Progenitor cell of endocrine pancreas (in vitro differentiated cells): Measurements from ENCODE around the gene LDAH. TPM values are rescaled to one million over a fixed set of nuclear protein-coding genes. Genes with fewer than 3 reads are reported as not detected.

Experiments
- DNase-seq: peaks from one replicate; pipeline ENCODE4 v3.0.0; 2021; ENCODE audit warnings: low spot score; ENCODE audit not compliant: unreplicated experiment
- H3K27ac Mint-ChIP-seq: 2 replicates; pipeline ENCODE4 v1.8.0; 2021; ENCODE audit warnings: mild to moderate bottlenecking, moderate library complexity, mixed read lengths
- H3K27me3 Mint-ChIP-seq: 2 replicates; pipeline ENCODE4 v1.8.0; 2021; ENCODE audit warnings: mixed read lengths
- H3K36me3 Mint-ChIP-seq: 2 replicates; pipeline ENCODE4 v1.8.0; 2022; ENCODE audit warnings: mixed read lengths; ENCODE audit not compliant: insufficient read depth
- H3K4me1 Mint-ChIP-seq: 2 replicates; pipeline ENCODE4 v1.8.0; 2021; ENCODE audit warnings: low read depth, mixed read lengths
- H3K4me3 Mint-ChIP-seq: 2 replicates; pipeline ENCODE4 v1.8.0; 2021; ENCODE audit warnings: low read depth, mild to moderate bottlenecking, moderate library complexity, mixed read lengths
- H3K9me3 Mint-ChIP-seq: 2 replicates; pipeline ENCODE4 v1.8.0; 2021; ENCODE audit warnings: low read depth, mixed read lengths
- CTCF ChIP-seq: fragments of 200-600 bp; sonication (generic); IDR thresholded peaks from one replicate; pipeline ENCODE4 v1.5.0; 2021; ENCODE audit warnings: antibody characterized with exemption, mild to moderate bottlenecking; ENCODE audit not compliant: unreplicated experiment
- total RNA-seq: library from RNA; stranded (reverse); gene quantifications from 2 replicates; pipeline ENCODE4 v1.2.1, GENCODE V29; 2021

The LDAH gene
- total RNA-seq, 1 donor from 2014 or later: 25.1 TPM

GRCh38 chr2:20635675-20636584 is 187.0 kb downstream of the LDAH start:
- peak; percentile 90 for DNase-seq
- peak; percentile 93 for TF ChIP-seq CTCF
- no peaks in the 10 kb centered on the region for H3K27me3 Mint-ChIP-seq
- H3K27ac Mint-ChIP-seq: peak overlapping the region; percentile 78
- H3K4me1 Mint-ChIP-seq: peaks cover 18% of the 10 kb centered on the region
- H3K9me3 Mint-ChIP-seq: no peaks in the 10 kb centered on the region
- no peak overlapping the region for H3K4me3 Mint-ChIP-seq
- peaks cover 4% of the 10 kb centered on the region for H3K36me3 Mint-ChIP-seq

- no peak for DNase-seq
- H3K4me3 Mint-ChIP-seq: no peak overlapping the region
- peaks cover 4% of the 10 kb centered on the region for H3K36me3 Mint-ChIP-seq
- TF ChIP-seq CTCF: no peak
- H3K9me3 Mint-ChIP-seq: no peaks in the 10 kb centered on the region
- no peaks in the 10 kb centered on the region for H3K27me3 Mint-ChIP-seq
- peak overlapping the region; percentile 78 for H3K27ac Mint-ChIP-seq
- H3K4me1 Mint-ChIP-seq: peaks cover 18% of the 10 kb centered on the region
Observed at GRCh38 chr2:20635113-20635510, 187.8 kb downstream of the LDAH start.

GRCh38 chr2:20634507-20635112 is 188.3 kb downstream of the LDAH start:
- Mint-ChIP-seq H3K36me3 (peaks cover 4% of the 10 kb centered on the region), H3K4me1 (peaks cover 18% of the 10 kb centered on the region), H3K27ac (no peak overlapping the region), H3K9me3 (no peaks in the 10 kb centered on the region), H3K4me3 (no peak overlapping the region), H3K27me3 (no peaks in the 10 kb centered on the region)
- no peak for TF ChIP-seq CTCF
- DNase-seq: no peak

Other genes starting within 250 kb of the LDAH start
- gene HS1BP3, start 172.0 kb downstream of the LDAH start, total RNA-seq: 15.9 and 16.5 TPM in 2 replicates
- gene GDF7, start 156.0 kb downstream of the LDAH start, total RNA-seq: 0.16 and 0.17 TPM in 2 replicates
- gene APOB, start 221.0 kb upstream of the LDAH start, total RNA-seq: 15.6 and 22.2 TPM in 2 replicates